DOHH2 (cell line): Measurements from ENCODE around the gene HSD17B11.

Experiments used
- EZH2phosphoT487 ChIP-seq: fragments of 200-600 bp; sonication (generic); IDR thresholded peaks from 2 replicates; pipeline ENCODE4 v1.6.1; 2017; ENCODE audit warnings: borderline replicate concordance, mild to moderate bottlenecking, antibody characterized with exemption, low read length, moderate library complexity, mixed read lengths
- TF ChIP-seq, protein P1 (sequence below): fragments of 200-600 bp; sonication (generic); IDR thresholded peaks from one replicate; pipeline ENCODE4 v1.5.1; 2014; ENCODE audit warnings: antibody characterized with exemption, mild to moderate bottlenecking, low read depth, low read length; ENCODE audit not compliant: poor library complexity, severe bottlenecking

DNA sequence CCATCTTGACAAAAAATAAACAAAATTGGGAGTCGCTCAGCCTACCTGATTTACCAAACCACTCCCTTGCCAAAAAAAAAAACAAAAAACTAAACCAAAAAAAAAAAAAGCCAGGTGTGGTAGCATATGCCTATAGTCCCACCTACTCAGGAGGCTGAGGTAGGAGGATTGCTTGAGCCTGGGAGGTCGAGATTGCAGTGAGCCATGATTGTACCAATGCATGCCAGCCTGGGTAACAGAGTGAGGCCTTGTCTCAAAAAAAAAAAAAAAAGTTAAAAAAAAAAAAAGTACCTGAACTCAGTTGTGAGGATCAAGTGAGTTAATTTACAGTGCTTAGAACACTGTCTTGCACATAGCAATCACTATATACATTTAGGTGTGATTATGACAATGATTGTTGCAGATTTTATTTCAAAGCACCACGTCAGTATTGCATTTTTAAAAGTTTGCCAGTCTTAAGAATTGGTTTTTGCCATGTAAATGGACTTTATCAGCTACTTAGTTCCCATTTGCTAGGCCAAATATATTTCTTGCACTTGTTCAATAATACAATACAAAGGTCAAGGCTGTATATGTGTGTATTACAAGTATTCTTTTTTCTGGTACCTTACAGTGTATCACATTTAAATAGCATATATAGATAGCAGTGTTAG lies 36.0 kb upstream of the HSD17B11 start:
- TF ChIP-seq, protein P1, sequence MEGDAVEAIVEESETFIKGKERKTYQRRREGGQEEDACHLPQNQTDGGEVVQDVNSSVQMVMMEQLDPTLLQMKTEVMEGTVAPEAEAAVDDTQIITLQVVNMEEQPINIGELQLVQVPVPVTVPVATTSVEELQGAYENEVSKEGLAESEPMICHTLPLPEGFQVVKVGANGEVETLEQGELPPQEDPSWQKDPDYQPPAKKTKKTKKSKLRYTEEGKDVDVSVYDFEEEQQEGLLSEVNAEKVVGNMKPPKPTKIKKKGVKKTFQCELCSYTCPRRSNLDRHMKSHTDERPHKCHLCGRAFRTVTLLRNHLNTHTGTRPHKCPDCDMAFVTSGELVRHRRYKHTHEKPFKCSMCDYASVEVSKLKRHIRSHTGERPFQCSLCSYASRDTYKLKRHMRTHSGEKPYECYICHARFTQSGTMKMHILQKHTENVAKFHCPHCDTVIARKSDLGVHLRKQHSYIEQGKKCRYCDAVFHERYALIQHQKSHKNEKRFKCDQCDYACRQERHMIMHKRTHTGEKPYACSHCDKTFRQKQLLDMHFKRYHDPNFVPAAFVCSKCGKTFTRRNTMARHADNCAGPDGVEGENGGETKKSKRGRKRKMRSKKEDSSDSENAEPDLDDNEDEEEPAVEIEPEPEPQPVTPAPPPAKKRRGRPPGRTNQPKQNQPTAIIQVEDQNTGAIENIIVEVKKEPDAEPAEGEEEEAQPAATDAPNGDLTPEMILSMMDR, result no peak
- TF ChIP-seq EZH2phosphoT487, result no peak
